OCI-LY1 (cell line): ENCODE data around the gene ART1.

Experiments used
- H2AFZ ChIP-seq: fragments of 200-600 bp; sonication (generic), shearing (Covaris generic); 2 replicates; pipeline ENCODE4 v1.6.0; 2014; ENCODE audit warnings: antibody characterized with exemption, mild to moderate bottlenecking, low read length
- H3F3A ChIP-seq: fragments of 200-600 bp; sonication (generic), shearing (Covaris generic); 2 replicates; pipeline ENCODE4 v1.6.0; 2014; ENCODE audit warnings: mild to moderate bottlenecking, antibody characterized with exemption, low read length, moderate library complexity; ENCODE audit not compliant: insufficient read depth
- H3K27ac ChIP-seq: fragments of 200-600 bp; sonication (generic); 2 replicates; pipeline ENCODE4 v1.5.1; 2014; ENCODE audit warnings: low read length, mixed run types, mild to moderate bottlenecking, low read depth; ENCODE audit not compliant: poor library complexity, severe bottlenecking
- H3K27me3 ChIP-seq: fragments of 200-600 bp; sonication (generic); 2 replicates; pipeline ENCODE4 v1.6.0; 2014; ENCODE audit warnings: antibody characterized with exemption, mild to moderate bottlenecking, low read length, moderate library complexity; ENCODE audit not compliant: insufficient read depth
- H3K36me3 ChIP-seq: fragments of 200-600 bp; sonication (generic); 2 replicates; pipeline ENCODE4 v1.6.1; 2014; ENCODE audit warnings: mild to moderate bottlenecking, antibody characterized with exemption, low read length, moderate library complexity, mixed read lengths; ENCODE audit not compliant: insufficient read depth
- H3K4me1 ChIP-seq: fragments of 200-600 bp; sonication (generic); 2 replicates; pipeline ENCODE4 v1.5.1; 2014; ENCODE audit warnings: mild to moderate bottlenecking, low read length, moderate library complexity; ENCODE audit not compliant: insufficient read depth, severe bottlenecking
- H3K4me2 ChIP-seq: fragments of 200-600 bp; sonication (generic), shearing (Covaris generic); 2 replicates; pipeline ENCODE4 v1.6.1; 2014; ENCODE audit warnings: low read length
- H3K4me3 ChIP-seq: fragments of 200-600 bp; sonication (generic); 2 replicates; pipeline ENCODE4 v1.5.1; 2014; ENCODE audit warnings: low read length, low read depth, mild to moderate bottlenecking, mixed read lengths; ENCODE audit not compliant: poor library complexity, severe bottlenecking
- H3K79me2 ChIP-seq: fragments of 200-600 bp; shearing (Covaris generic); 2 replicates; pipeline ENCODE4 v1.6.1; 2016; ENCODE audit warnings: mixed run types, low read length, mixed read lengths; ENCODE audit not compliant: insufficient read depth
- H3K9ac ChIP-seq: fragments of 200-600 bp; sonication (generic), shearing (Covaris generic); 2 replicates; pipeline ENCODE4 v1.6.1; 2014; ENCODE audit warnings: mild to moderate bottlenecking, low read length, mixed read lengths
- H3K9me2 ChIP-seq: fragments of 200-600 bp; sonication (generic), shearing (Covaris generic); 2 replicates; pipeline ENCODE4 v1.6.1; 2014; ENCODE audit warnings: low read depth, mild to moderate bottlenecking, low read length, mixed read lengths
- H3K9me3 ChIP-seq: fragments of 200-600 bp; shearing (Covaris generic); 2 replicates; pipeline ENCODE4 v1.6.1; 2014; ENCODE audit warnings: low read length, mixed read lengths
- H4K20me1 ChIP-seq: fragments of 200-600 bp; sonication (generic), shearing (Covaris generic); 2 replicates; pipeline ENCODE4 v1.6.0; 2016; ENCODE audit warnings: mild to moderate bottlenecking, low read length; ENCODE audit not compliant: insufficient read depth
- EZH2 ChIP-seq: fragments of 200-600 bp; sonication (generic), shearing (Covaris generic); IDR thresholded peaks from 2 replicates; pipeline ENCODE4 v1.8.0; 2017; ENCODE audit warnings: borderline replicate concordance, mixed run types, mild to moderate bottlenecking, antibody characterized with exemption, low read length, moderate library complexity, mixed read lengths
- TF ChIP-seq, protein P1 (sequence below): fragments of 200-600 bp; sonication (generic), shearing (Covaris generic); IDR thresholded peaks from 2 replicates; pipeline ENCODE4 v1.5.1; 2017; ENCODE audit warnings: mild to moderate bottlenecking, antibody characterized with exemption, low read length, moderate library complexity, mixed read lengths

Gene ART1

DNA sequence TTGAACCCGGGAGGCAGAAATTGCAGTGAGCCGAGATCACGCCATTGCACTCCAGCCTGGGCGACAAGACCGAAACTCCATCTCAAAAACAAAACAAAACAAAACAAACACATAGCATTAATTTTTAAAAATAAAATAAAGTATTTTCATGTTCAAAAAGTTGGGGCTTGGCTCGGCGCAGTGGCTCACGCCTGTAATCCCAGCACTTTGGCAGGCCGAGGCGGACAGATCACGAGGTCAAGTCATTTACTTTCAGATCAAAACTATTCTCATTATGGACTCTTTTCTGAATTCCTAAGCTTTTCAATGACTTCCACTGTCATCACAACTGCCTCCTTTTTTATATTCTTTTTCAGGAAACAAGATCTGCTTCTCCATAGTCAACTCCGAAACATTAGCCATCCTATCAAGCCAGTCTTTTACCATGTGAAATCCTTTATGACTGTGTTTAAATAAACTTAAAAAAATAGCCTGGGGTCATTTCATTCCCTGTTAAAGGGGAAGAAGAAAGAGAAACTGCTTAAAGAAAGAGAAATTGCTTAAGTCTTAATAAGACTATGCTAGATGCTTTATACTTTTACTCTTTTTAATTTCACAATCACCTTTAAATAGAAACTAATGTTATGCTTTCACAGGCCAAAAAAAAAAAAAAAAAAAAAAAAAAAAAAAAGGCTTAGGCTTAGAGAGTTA is 39.3 kb downstream of the ART1 start:
- TF ChIP-seq EZH2 = no peak
- H3K27ac ChIP-seq = no peak overlapping the region

DNA sequence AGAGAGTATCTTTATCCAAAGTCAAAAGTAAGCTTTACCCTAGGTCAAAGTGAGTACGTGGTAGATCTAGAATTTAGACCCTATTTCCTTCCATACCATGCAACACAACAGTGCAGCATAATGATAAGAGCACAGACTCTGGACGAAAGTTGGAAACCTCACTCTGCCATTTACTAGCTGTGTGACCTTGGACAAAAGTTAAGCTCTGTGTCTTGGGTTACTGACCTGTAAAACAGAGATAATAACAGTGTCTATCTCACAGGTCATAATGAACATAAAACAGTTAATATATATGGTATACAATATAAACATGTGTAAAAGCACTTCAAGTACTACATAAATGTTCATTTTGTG is 39.9 kb downstream of the ART1 start:
- H3F3A ChIP-seq = no peaks in the 10 kb centered on the region
- no peaks in the 10 kb centered on the region for H3K9me2 ChIP-seq
- H3K9me3 ChIP-seq = no peaks in the 10 kb centered on the region
- peaks cover 85% of the 10 kb centered on the region for H3K36me3 ChIP-seq
- no peak overlapping the region for H3K4me3 ChIP-seq
- no peak overlapping the region for H3K27ac ChIP-seq
- H2AFZ ChIP-seq = no peak overlapping the region
- H3K27me3 ChIP-seq = no peaks in the 10 kb centered on the region
- no peak overlapping the region for H3K9ac ChIP-seq
- no peaks in the 10 kb centered on the region for H4K20me1 ChIP-seq
- no peak for TF ChIP-seq EZH2
- TF ChIP-seq, protein P1, sequence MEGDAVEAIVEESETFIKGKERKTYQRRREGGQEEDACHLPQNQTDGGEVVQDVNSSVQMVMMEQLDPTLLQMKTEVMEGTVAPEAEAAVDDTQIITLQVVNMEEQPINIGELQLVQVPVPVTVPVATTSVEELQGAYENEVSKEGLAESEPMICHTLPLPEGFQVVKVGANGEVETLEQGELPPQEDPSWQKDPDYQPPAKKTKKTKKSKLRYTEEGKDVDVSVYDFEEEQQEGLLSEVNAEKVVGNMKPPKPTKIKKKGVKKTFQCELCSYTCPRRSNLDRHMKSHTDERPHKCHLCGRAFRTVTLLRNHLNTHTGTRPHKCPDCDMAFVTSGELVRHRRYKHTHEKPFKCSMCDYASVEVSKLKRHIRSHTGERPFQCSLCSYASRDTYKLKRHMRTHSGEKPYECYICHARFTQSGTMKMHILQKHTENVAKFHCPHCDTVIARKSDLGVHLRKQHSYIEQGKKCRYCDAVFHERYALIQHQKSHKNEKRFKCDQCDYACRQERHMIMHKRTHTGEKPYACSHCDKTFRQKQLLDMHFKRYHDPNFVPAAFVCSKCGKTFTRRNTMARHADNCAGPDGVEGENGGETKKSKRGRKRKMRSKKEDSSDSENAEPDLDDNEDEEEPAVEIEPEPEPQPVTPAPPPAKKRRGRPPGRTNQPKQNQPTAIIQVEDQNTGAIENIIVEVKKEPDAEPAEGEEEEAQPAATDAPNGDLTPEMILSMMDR = no peak
- no peak overlapping the region for H3K4me2 ChIP-seq
- H3K79me2 ChIP-seq = no peaks in the 10 kb centered on the region
- no peaks in the 10 kb centered on the region for H3K4me1 ChIP-seq

More for the DNA sequence above, 39.3 kb downstream of the ART1 start:
- Histone ChIP-seq H3K4me3 (no peak overlapping the region), H4K20me1 (no peaks in the 10 kb centered on the region), H3K4me2 (no peak overlapping the region), H3K79me2 (no peaks in the 10 kb centered on the region), H3K9me2 (no peaks in the 10 kb centered on the region), H3K9me3 (no peaks in the 10 kb centered on the region), H3K4me1 (no peaks in the 10 kb centered on the region), H3K36me3 (peaks cover 91% of the 10 kb centered on the region), H3F3A (no peaks in the 10 kb centered on the region), H3K9ac (no peak overlapping the region), H3K27me3 (no peaks in the 10 kb centered on the region), H2AFZ (no peak overlapping the region)

DNA sequence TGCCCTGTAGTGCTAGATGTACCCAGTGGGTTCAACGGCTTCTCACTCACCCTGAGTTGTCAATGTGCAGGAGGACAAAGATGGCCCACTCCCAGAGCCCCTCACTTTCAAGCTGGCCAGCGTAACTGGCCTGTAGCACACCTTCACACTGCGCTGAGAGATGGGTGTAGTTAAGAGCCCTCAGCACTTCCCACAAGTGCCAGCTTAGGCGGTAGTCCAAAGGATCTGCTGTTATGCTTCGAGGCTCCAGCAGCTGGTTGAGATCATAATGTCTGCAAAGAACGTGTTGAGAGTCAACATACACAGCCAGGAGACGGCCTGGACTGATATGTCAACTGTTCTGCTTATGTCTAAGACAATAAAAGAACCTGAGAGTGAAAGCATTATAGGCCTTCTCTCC is 41.0 kb downstream of the ART1 start:
- H3K79me2 ChIP-seq = no peaks in the 10 kb centered on the region
- H3K4me1 ChIP-seq = no peaks in the 10 kb centered on the region
- H3K4me2 ChIP-seq = no peak overlapping the region
- H3K9ac ChIP-seq = no peak overlapping the region
- H3K27me3 ChIP-seq = no peaks in the 10 kb centered on the region
- H3K27ac ChIP-seq = no peak overlapping the region
- no peaks in the 10 kb centered on the region for H3K9me3 ChIP-seq
- H3F3A ChIP-seq = no peaks in the 10 kb centered on the region
- no peak for TF ChIP-seq EZH2
- TF ChIP-seq, protein P1 = no peak
- H4K20me1 ChIP-seq = no peaks in the 10 kb centered on the region
- peaks cover 81% of the 10 kb centered on the region for H3K36me3 ChIP-seq
- no peaks in the 10 kb centered on the region for H3K9me2 ChIP-seq
- H2AFZ ChIP-seq = no peak overlapping the region
- H3K4me3 ChIP-seq = no peak overlapping the region

DNA sequence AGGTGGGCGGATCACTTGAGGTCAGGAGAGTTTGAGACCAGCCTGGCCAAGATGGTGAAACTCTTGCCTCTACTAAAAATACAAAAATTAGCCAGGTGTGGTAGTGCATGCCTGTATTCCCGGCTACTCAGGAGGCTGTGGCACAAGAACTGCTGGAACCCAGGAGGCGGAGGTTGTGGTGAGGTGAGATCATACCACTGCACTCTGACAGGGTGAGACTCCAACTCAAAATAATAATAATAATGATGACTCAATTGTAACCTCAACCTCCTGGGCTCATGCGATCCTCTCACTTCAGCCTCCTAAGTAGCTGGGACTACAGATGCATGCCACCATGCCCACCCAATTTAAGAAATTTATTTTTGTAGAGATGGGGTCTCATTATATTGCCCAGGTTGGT is 41.8 kb downstream of the ART1 start:
- H3K9me3 ChIP-seq = no peaks in the 10 kb centered on the region
- H3K4me3 ChIP-seq = no peak overlapping the region
- TF ChIP-seq, protein P1 = no peak
- TF ChIP-seq EZH2 = no peak
- no peaks in the 10 kb centered on the region for H3K9me2 ChIP-seq
- no peaks in the 10 kb centered on the region for H3K79me2 ChIP-seq
- peaks cover 81% of the 10 kb centered on the region for H3K36me3 ChIP-seq
- H4K20me1 ChIP-seq = no peaks in the 10 kb centered on the region
- no peak overlapping the region for H3K4me2 ChIP-seq
- no peaks in the 10 kb centered on the region for H3K27me3 ChIP-seq
- no peak overlapping the region for H3K9ac ChIP-seq
- H3K4me1 ChIP-seq = no peaks in the 10 kb centered on the region
- no peaks in the 10 kb centered on the region for H3F3A ChIP-seq
- H3K27ac ChIP-seq = no peak overlapping the region
- no peak overlapping the region for H2AFZ ChIP-seq
